SJSA1 (cell line): Measurements from ENCODE around the gene THOC1. TPM values are rescaled to one million over a fixed set of nuclear protein-coding genes. Genes with fewer than 3 reads are reported as not detected.

Experiments
- DNase-seq, 2 experiments: peaks; one replicate each; pipeline ENCODE4 v3.0.0-alpha.2; 2015 to 2020; ENCODE audit warnings: low spot score in 2 of 2, low read depth in 1 of 2
- H3K27ac ChIP-seq: fragments of 250-450 bp; sonication (Bioruptor Pico); 2 replicates; pipeline ENCODE4 v1.5.1; 2020; ENCODE audit warnings: mild to moderate bottlenecking, moderate library complexity
- H3K27me3 ChIP-seq: fragments of 250-450 bp; sonication (Bioruptor Pico); replicated peaks from 2 replicates; pipeline ENCODE4 v1.5.1; 2020; ENCODE audit warnings: mild to moderate bottlenecking, moderate library complexity
- H3K36me3 ChIP-seq: fragments of 250-450 bp; sonication (Bioruptor Pico); 2 replicates; pipeline ENCODE4 v1.5.1; 2020; ENCODE audit warnings: mild to moderate bottlenecking
- H3K4me1 ChIP-seq: fragments of 250-450 bp; sonication (Bioruptor Pico); replicated peaks from 2 replicates; pipeline ENCODE4 v1.6.1; 2021; ENCODE audit warnings: mild to moderate bottlenecking
- H3K4me3 ChIP-seq: fragments of 250-450 bp; sonication (Bioruptor Pico); 2 replicates; pipeline ENCODE4 v1.5.1; 2020; ENCODE audit warnings: mild to moderate bottlenecking
- H3K9me3 ChIP-seq: fragments of 250-450 bp; sonication (Bioruptor Pico); replicated peaks from 2 replicates; pipeline ENCODE4 v1.5.1; 2020; ENCODE audit warnings: mild to moderate bottlenecking
- total RNA-seq: library from RNA; depleted of rRNA; stranded (reverse); fragments of >200 nt; shearing (Covaris generic); gene quantifications from 2 replicates; pipeline ENCODE4 v1.2.3, GENCODE V29; 2014

Gene THOC1
- total RNA-seq, 1 experiment from 2014 or later = 42.2 TPM

DNA sequence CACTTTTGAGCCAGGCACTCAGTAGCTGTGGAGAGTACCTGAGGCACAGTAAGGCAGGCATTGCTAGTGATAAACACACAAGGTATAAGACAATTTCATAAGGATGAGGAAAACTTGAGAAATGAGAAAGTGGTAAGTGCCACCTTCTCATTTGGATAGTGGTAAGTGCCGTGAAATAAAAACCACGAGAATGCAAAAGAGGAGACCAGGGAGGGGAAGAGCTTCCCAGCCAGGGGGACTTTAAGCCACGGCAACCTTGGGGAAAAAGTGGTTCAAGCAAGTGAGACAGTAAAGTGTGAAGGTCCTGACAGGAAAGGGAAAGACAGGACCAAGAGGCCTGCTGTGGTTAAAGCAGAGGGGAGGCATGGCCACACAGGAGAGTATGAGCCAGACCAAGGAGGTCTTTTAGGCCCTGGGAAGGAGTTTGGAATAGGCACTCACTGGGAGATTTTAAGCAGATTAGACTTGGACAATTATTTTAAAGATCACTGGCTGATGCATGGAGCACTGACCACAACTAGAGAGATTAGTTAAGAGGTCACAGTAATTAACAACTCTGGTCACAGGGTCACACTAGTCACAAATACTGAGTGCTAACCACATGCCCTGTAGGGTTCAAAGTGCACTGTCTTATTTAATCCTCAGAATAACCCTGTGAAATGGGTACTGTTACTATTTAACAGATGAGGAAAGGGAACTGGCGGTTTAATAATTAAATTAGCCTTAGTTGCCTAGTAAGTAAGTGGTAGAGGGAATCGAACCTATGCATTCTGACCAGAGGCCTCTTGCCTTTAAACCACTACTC is 50.1 kb downstream of the THOC1 start:
- Histone ChIP-seq H3K4me1 (no peaks in the 10 kb centered on the region), H3K27me3 (no peaks in the 10 kb centered on the region), H3K36me3 (peaks cover 66% of the 10 kb centered on the region), H3K27ac (no peak overlapping the region), H3K4me3 (no peak overlapping the region), H3K9me3 (no peaks in the 10 kb centered on the region)
- no peak for DNase-seq

DNA sequence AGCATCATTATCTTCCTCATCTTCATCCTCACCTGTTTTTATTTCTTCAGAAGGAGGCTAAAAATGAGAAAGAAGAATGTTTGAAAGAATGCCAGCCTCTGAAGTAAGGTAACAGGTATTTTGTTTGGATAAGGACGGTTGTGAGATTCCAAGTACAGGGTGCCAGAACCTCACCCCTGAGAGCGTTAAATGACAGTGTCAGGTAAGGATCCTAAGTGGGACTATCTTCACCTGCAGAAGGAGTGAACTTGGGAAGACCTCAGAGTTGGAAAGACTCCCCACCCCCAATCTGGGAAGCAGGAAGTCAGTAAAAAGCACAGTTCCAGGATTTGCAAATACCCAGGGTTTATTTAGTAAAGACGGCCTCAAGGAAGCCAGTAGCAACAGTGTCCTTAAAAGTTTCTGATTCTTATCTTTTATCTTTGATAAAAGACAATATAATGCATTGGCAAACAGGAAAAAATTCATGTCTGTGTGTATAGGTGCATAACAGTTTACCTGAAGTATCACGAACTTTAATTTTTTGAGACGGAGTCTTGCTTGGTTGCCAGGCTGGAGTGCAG is 52.3 kb downstream of the THOC1 start:
- H3K4me1 ChIP-seq = no peaks in the 10 kb centered on the region
- H3K27ac ChIP-seq = no peak overlapping the region
- H3K36me3 ChIP-seq = peaks cover 79% of the 10 kb centered on the region
- no peak overlapping the region for H3K4me3 ChIP-seq
- no peak for DNase-seq
- no peaks in the 10 kb centered on the region for H3K9me3 ChIP-seq
- H3K27me3 ChIP-seq = no peaks in the 10 kb centered on the region

DNA sequence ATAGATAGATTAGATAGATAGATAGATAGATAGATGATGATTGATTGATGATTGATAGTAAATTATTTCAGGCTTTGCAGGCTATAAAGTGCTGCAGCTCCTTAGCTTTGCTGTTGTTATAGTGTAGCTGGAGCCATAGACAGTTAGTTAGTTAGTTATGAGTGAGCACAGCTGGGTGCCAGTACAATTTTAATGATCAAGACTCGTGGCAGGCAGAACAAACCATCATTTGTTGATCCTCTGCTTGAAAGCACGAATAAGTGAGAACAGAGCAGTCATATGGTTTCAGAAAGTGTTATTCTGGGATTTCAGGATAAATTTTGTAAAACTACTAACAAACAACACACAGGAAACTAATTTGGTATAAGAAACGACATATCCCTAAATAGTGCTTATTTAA is 53.9 kb downstream of the THOC1 start:
- Histone ChIP-seq H3K4me1 (no peaks in the 10 kb centered on the region), H3K36me3 (peaks cover 94% of the 10 kb centered on the region), H3K27me3 (no peaks in the 10 kb centered on the region), H3K4me3 (no peak overlapping the region), H3K27ac (no peak overlapping the region), H3K9me3 (no peaks in the 10 kb centered on the region)
- no peak for DNase-seq

DNA sequence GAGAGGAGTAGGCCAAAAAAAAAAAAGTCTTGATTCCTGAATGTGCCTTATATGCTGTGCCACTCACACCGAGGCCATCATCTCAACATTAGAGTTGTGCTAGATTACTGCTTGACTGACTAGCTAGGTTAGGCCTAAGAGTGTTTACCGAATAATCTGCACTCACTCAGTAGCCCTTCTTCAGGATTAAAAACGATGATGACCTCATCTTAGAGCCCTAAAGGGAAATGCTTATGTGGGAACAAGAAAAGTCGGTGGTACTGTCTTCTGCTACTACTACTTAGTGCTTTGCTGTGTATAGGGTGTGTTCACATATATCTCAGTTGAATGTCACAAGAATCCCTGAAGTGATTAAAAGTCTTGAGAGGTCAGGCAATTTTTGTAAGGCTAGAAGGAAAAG is 54.3 kb downstream of the THOC1 start:
- no peak for DNase-seq
- no peaks in the 10 kb centered on the region for H3K27me3 ChIP-seq
- no peaks in the 10 kb centered on the region for H3K9me3 ChIP-seq
- H3K36me3 ChIP-seq = peaks cover 94% of the 10 kb centered on the region
- no peak overlapping the region for H3K27ac ChIP-seq
- H3K4me1 ChIP-seq = no peaks in the 10 kb centered on the region
- H3K4me3 ChIP-seq = no peak overlapping the region

DNA sequence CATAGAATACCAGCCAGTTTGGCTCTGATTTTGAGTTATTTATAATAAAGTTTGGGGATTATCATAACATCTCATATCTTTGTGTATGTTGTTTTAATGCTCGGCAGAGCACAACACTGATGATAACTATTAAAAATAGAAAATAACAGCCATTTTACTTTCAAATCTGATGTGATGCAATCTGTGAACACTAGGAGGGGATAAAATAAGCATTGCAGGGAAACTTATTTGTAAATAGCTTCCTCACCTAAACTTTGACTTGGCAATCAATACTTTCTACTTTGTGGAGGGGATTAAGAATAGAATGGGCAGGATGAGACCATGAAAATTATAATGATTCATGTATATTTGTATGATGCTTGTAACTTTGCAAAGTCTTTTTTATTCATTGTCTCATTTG is 55.1 kb downstream of the THOC1 start:
- Histone ChIP-seq H3K36me3 (peaks cover 88% of the 10 kb centered on the region), H3K27me3 (no peaks in the 10 kb centered on the region), H3K27ac (no peak overlapping the region), H3K4me3 (no peak overlapping the region), H3K9me3 (no peaks in the 10 kb centered on the region), H3K4me1 (no peaks in the 10 kb centered on the region)
- DNase-seq = no peak

DNA sequence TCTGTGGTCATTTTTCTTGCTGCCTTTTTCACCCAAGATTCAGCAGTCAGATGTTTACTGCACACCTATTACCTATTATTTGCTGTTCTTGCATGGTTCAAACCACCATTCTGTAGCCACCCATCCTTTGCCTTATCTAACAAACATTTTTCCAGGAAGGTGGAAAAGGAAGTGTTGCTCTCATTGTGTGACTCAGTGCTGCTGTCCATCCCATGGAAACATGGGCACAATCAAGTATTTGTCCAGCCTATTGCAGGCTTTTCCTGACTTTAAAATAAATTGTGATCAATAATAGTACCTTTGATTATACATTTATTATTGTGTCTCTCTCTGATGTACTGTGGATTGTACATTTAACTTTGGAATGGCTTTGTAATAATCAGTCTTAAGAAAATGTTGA is 56.3 kb downstream of the THOC1 start:
- no peaks in the 10 kb centered on the region for H3K4me1 ChIP-seq
- H3K27ac ChIP-seq = no peak overlapping the region
- H3K36me3 ChIP-seq = peaks cover 82% of the 10 kb centered on the region
- no peak for DNase-seq
- H3K4me3 ChIP-seq = no peak overlapping the region
- H3K9me3 ChIP-seq = no peaks in the 10 kb centered on the region
- H3K27me3 ChIP-seq = no peaks in the 10 kb centered on the region

DNA sequence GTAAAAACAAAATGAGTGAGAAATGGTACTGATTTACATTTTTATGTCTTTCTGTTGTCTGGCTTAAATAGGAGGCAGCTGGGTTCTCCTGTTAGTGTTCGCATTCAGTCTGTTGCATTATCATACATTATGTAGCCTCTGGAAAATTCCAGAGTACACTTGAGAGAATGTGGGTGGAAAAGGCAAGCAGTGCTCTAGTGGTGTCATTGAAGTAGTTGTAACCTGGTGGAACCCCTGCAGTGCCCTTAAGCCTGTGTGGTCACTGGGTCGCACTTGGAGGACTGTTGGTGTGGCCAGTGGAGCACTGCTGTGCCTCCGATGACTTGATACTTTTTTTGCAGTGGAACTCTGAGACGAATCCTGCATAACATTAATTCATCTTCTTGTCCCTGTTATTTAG is 57.1 kb downstream of the THOC1 start:
- Histone ChIP-seq H3K36me3 (peaks cover 82% of the 10 kb centered on the region), H3K27ac (no peak overlapping the region), H3K27me3 (no peaks in the 10 kb centered on the region), H3K4me3 (no peak overlapping the region), H3K4me1 (no peaks in the 10 kb centered on the region), H3K9me3 (no peaks in the 10 kb centered on the region)
- DNase-seq = no peak

DNA sequence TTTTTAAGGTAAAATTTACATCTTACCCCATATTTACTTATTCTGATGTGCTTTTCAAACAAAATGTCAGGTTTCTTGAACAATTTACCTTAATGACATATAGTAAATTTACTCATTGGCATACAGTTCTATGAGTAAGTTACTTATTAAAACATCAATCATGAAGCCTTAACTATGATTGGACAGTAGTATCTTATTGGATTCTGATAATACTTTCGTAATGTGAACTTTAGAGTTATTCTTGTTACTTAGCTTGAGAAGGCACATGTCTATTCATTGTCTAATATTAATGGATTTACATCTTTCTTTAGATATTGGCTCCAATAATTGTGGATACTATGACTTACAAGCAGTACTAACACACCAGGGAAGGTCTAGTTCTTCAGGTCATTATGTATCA is 57.8 kb downstream of the THOC1 start:
- peaks cover 82% of the 10 kb centered on the region for H3K36me3 ChIP-seq

DNA sequence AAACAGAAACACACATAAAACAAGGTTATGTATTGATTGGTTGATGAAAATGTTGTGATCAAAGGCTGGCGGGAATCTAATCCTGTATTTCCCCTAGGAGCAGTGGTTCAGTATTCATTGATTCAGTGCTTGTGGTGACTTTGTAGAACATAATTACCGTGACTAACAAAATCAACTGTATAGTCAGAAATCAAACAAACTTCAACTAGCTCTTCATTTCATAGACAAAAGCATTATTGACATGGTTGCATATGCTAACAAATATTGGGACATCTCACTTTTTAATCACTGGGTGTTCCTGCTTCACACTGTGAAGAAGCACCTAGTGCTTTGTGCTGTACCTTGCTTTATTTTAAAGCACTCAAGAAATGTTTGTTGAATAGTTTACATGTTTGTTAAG is 68.1 kb downstream of the THOC1 start:
- H3K4me1 ChIP-seq = no peaks in the 10 kb centered on the region
- no peak overlapping the region for H3K4me3 ChIP-seq
- no peaks in the 10 kb centered on the region for H3K27me3 ChIP-seq
- no peaks in the 10 kb centered on the region for H3K9me3 ChIP-seq
- no peak for DNase-seq
- peaks cover 77% of the 10 kb centered on the region for H3K36me3 ChIP-seq
- no peak overlapping the region for H3K27ac ChIP-seq

More for the DNA sequence above, 57.8 kb downstream of the THOC1 start:
- DNase-seq = no peak
- H3K27ac ChIP-seq = no peak overlapping the region
- H3K9me3 ChIP-seq = no peaks in the 10 kb centered on the region
- no peak overlapping the region for H3K4me3 ChIP-seq
- no peaks in the 10 kb centered on the region for H3K4me1 ChIP-seq
- H3K27me3 ChIP-seq = no peaks in the 10 kb centered on the region

DNA sequence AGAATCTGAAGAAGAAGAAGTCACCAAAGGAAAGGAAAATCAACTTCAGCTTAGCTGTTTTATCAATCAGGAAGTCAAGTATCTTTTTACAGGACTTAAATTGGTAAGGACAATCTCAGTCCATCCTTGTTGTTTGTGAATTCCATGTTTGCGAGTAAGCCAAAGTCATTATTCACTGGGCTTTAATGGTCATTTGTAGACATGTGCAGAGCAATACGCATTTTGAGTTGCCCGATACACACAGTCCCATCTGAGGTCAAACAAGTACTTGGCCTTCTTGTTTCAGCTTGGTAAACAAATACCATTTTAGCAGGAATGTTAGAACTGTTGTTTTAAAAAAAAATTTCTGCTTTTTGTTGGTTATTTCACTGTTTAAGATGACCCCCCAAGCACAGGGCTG is 68.6 kb downstream of the THOC1 start:
- no peak overlapping the region for H3K4me3 ChIP-seq
- peaks cover 74% of the 10 kb centered on the region for H3K36me3 ChIP-seq
- no peaks in the 10 kb centered on the region for H3K27me3 ChIP-seq
- no peak overlapping the region for H3K27ac ChIP-seq
- DNase-seq = no peak
- no peaks in the 10 kb centered on the region for H3K4me1 ChIP-seq
- H3K9me3 ChIP-seq = no peaks in the 10 kb centered on the region

DNA sequence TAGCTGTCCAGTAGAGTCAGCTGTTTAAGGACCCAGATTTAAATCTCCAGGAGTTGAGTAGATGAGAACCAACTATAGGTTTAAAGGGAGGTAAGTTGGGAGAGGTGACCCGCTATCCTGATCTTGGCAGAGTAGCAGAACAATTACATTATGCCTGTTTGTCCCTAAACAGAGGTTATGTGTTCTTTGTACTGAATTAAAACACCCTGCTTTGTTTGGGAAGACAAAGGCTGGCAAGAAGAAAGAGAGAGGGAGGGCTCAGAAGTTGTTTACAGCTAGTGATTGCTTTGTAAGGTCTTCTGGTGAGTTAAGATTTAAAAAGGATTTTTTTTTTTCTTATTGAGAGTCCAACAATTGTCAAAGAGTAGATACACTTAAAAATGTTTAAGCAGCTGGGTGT is 72.2 kb downstream of the THOC1 start:
- Histone ChIP-seq H3K9me3 (no peaks in the 10 kb centered on the region), H3K36me3 (peaks cover 58% of the 10 kb centered on the region), H3K27me3 (no peaks in the 10 kb centered on the region), H3K27ac (no peak overlapping the region), H3K4me3 (no peak overlapping the region), H3K4me1 (no peaks in the 10 kb centered on the region)
- DNase-seq = no peak

DNA sequence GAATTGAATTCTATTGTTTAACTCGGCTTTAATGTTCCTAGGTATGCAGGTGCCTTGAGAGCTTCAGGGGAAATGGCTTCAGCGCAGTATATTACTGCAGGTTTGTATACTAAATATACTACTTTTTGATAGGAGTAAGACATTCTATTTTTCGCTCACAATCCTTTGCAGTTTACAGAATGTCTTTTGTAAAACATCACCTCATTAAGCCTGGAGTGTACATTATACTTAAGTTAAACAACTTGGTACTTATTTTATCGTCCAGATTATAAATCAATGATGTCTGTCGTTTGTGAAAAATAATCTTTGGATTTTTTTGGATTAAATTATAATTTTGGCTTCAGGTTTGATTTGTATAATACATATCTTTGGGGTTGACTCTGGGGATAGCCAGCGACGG is 75.0 kb downstream of the THOC1 start:
- Histone ChIP-seq H3K4me3 (no peak overlapping the region), H3K4me1 (no peaks in the 10 kb centered on the region), H3K9me3 (no peaks in the 10 kb centered on the region), H3K27ac (no peak overlapping the region), H3K36me3 (peaks cover 40% of the 10 kb centered on the region), H3K27me3 (no peaks in the 10 kb centered on the region)
- DNase-seq = no peak

DNA sequence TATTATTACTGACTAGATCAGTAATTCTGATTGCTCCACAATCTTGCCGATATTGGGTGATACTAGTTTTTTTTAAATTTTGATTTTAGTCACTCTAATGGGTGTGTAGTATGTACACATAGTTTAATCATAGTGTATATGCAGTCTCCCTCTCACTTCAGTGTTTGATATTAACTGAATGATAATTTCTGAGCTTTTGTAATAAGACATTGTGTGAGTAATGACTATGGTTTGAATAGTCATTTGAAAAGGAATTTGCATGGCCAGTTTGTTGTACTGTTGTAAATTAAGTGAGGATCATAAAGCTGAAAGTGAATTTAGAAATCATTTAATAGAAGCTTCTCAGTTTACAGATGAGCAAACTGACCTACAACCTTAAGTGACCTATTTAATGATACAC is 76.1 kb downstream of the THOC1 start:
- Histone ChIP-seq H3K36me3 (peaks cover 34% of the 10 kb centered on the region), H3K4me3 (no peak overlapping the region), H3K9me3 (no peaks in the 10 kb centered on the region), H3K4me1 (no peaks in the 10 kb centered on the region), H3K27ac (no peak overlapping the region), H3K27me3 (no peaks in the 10 kb centered on the region)
- DNase-seq = no peak

DNA sequence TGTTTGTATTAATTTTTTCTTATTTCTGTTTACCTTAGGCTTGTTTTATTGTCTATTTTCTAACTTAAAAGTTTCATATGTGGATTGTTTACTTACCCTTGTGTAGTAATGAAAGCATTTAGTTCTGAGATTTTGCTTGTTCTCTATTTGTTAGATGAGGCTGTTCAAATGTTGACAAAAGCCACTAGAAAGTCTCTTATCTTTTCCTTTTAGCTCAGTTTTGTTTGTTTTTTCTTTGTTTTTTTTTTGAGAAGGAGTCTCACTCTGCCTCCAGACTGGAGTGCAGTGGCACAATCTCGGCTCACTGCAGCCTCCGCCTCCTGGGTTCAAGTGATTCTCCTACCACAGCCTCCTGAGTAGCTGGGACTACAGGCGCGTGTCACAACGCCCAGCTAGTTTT is 78.6 kb downstream of the THOC1 start:
- no peaks in the 10 kb centered on the region for H3K4me1 ChIP-seq

DNA sequence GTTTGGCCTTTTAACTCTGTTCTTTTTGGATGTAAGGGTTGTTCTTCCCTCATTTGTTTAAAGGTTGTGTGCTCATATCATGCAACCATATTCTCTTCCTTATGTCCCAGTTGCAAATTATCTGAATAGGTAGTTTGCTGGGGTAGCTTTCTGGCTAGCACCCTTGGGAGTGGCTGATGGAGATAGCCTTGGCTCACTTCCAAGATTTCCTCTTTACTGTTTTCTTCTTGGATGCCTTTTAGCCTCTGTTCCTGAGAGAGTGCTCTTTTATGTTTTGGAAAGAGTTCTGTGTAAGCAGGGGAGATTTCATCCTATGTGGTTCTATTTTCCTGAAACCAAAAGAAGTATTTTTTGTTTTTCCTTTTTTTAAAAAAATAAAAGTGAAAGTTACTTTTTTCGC is 84.1 kb downstream of the THOC1 start:
- H3K27me3 ChIP-seq = no peaks in the 10 kb centered on the region
- no peaks in the 10 kb centered on the region for H3K9me3 ChIP-seq
- H3K4me3 ChIP-seq = no peak overlapping the region
- no peaks in the 10 kb centered on the region for H3K4me1 ChIP-seq
- no peak overlapping the region for H3K27ac ChIP-seq
- H3K36me3 ChIP-seq = peaks cover 56% of the 10 kb centered on the region
- no peak for DNase-seq

More for the DNA sequence above, 78.6 kb downstream of the THOC1 start:
- no peak for DNase-seq
- no peak overlapping the region for H3K4me3 ChIP-seq
- no peaks in the 10 kb centered on the region for H3K27me3 ChIP-seq
- no peak overlapping the region for H3K27ac ChIP-seq
- peaks cover 39% of the 10 kb centered on the region for H3K36me3 ChIP-seq
- no peaks in the 10 kb centered on the region for H3K9me3 ChIP-seq
